ENCODE measurements around the gene ZNF765.

DNA sequence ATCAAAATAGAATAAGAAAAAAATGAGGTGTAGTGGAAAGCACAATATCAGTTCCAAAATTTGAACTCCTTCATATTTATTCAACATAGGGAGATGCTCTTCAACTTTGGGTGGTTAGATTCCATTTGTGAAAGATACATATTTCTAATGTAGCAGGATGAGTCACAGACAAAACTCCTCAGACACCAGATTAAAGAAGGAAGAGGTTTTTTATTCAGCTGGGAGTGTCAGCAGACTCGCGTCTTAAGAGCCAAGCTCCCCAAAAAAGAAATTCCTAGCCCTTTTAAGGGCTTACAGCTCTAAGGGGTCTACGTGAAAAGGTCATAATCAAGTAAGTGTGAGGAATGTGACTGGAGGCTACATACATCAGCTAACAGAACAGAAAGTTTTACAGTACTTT, 6.8 kb upstream of the ZNF765 start:
- TF ChIP-seq, protein P1, sequence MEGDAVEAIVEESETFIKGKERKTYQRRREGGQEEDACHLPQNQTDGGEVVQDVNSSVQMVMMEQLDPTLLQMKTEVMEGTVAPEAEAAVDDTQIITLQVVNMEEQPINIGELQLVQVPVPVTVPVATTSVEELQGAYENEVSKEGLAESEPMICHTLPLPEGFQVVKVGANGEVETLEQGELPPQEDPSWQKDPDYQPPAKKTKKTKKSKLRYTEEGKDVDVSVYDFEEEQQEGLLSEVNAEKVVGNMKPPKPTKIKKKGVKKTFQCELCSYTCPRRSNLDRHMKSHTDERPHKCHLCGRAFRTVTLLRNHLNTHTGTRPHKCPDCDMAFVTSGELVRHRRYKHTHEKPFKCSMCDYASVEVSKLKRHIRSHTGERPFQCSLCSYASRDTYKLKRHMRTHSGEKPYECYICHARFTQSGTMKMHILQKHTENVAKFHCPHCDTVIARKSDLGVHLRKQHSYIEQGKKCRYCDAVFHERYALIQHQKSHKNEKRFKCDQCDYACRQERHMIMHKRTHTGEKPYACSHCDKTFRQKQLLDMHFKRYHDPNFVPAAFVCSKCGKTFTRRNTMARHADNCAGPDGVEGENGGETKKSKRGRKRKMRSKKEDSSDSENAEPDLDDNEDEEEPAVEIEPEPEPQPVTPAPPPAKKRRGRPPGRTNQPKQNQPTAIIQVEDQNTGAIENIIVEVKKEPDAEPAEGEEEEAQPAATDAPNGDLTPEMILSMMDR (IDR thresholded peaks at IDR 0.05), result no peak
- TF ChIP-seq EZH2phosphoT487 (IDR thresholded peaks at IDR 0.05), result no peak
- no peak for TF ChIP-seq EZH2 (IDR thresholded peaks at IDR 0.05)
